HFFc6 (cell line): ENCODE data around the gene TTC39A. TPM values are rescaled to one million over a fixed set of nuclear protein-coding genes. Genes with fewer than 3 reads are reported as not detected.

Source experiments
- DNase-seq: peaks from one replicate; pipeline ENCODE4 v3.0.0-alpha.2; 2018
- H3K27ac Mint-ChIP-seq: 2 replicates; pipeline ENCODE4 v1.8.0; 2020; ENCODE audit warnings: mild to moderate bottlenecking, mixed read lengths
- H3K27me3 Mint-ChIP-seq: 2 replicates; pipeline ENCODE4 v1.8.0; 2021; ENCODE audit warnings: mild to moderate bottlenecking, moderate library complexity, mixed read lengths; ENCODE audit not compliant: insufficient read depth
- H3K36me3 Mint-ChIP-seq: 2 replicates; pipeline ENCODE4 v1.8.0; 2021; ENCODE audit warnings: low read depth, mixed read lengths
- H3K4me1 Mint-ChIP-seq: 2 replicates; pipeline ENCODE4 v1.8.0; 2020; ENCODE audit warnings: low read depth, mixed read lengths
- H3K4me3 Mint-ChIP-seq: 2 replicates; pipeline ENCODE4 v1.8.0; 2020; ENCODE audit warnings: mild to moderate bottlenecking, moderate library complexity, mixed read lengths
- H3K9me3 Mint-ChIP-seq: 2 replicates; pipeline ENCODE4 v1.8.0; 2020; ENCODE audit warnings: mild to moderate bottlenecking, mixed read lengths
- total RNA-seq, 6 experiments: library from RNA; stranded (reverse); fragmentation: NEBNext Ultra II Directional; extraction: Animal tissue kit (Norgen Biotek cat#: 25700); gene quantifications; 2 replicates in 1 of 6; 3 replicates in 5 of 6; pipeline ENCODE4 v1.2.3, GENCODE V29; 2021
- TF ChIP-seq, protein P1 (sequence below): fragments of 200-600 bp; sonication (generic); IDR thresholded peaks from 2 replicates; pipeline ENCODE4 v1.5.0; 2021; ENCODE audit warnings: antibody characterized with exemption, mild to moderate bottlenecking

TTC39A gene
- total RNA-seq, 6 experiments from 2014 or later: 0.10 to 0.52 (median 0.17) TPM; not detected in 2

GRCh38 chr1:51365774-51366173, 35.4 kb upstream of the TTC39A start:
- Mint-ChIP-seq H3K27ac (no peak overlapping the region), H3K27me3 (no peaks in the 10 kb centered on the region), H3K4me3 (no peak overlapping the region), H3K4me1 (no peaks in the 10 kb centered on the region), H3K9me3 (no peaks in the 10 kb centered on the region), H3K36me3 (peaks cover 13% of the 10 kb centered on the region)
- TF ChIP-seq, protein P1, sequence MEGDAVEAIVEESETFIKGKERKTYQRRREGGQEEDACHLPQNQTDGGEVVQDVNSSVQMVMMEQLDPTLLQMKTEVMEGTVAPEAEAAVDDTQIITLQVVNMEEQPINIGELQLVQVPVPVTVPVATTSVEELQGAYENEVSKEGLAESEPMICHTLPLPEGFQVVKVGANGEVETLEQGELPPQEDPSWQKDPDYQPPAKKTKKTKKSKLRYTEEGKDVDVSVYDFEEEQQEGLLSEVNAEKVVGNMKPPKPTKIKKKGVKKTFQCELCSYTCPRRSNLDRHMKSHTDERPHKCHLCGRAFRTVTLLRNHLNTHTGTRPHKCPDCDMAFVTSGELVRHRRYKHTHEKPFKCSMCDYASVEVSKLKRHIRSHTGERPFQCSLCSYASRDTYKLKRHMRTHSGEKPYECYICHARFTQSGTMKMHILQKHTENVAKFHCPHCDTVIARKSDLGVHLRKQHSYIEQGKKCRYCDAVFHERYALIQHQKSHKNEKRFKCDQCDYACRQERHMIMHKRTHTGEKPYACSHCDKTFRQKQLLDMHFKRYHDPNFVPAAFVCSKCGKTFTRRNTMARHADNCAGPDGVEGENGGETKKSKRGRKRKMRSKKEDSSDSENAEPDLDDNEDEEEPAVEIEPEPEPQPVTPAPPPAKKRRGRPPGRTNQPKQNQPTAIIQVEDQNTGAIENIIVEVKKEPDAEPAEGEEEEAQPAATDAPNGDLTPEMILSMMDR: no peak
- DNase-seq: no peak

GRCh38 chr1:51359879-51360278, 29.5 kb upstream of the TTC39A start:
- Mint-ChIP-seq H3K36me3 (peaks cover 5% of the 10 kb centered on the region), H3K27me3 (no peaks in the 10 kb centered on the region), H3K4me3 (no peak overlapping the region), H3K27ac (no peak overlapping the region), H3K9me3 (no peaks in the 10 kb centered on the region), H3K4me1 (no peaks in the 10 kb centered on the region)
- TF ChIP-seq, protein P1: no peak
- no peak for DNase-seq

DNA sequence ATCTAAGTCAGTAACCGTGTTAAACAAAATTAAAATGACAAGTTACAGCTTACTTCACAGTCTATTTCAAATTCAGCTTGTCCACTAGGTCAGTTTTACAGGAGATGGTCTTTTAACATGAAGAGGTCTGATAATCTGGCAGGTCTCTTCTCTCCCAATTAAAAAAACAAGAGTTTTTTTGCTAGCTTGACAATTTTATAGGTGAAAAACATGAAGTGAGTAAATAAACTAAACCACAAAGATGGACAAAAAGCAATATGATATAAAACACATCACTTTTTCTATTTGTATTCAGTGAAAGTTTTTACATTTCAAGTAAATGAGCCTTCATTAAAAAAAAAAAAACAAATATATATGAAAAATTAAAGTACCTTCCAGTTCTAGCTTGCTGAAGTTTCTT, 25.0 kb upstream of the TTC39A start:
- H3K9me3 Mint-ChIP-seq: no peaks in the 10 kb centered on the region
- no peaks in the 10 kb centered on the region for H3K36me3 Mint-ChIP-seq
- H3K4me3 Mint-ChIP-seq: no peak overlapping the region
- no peak for DNase-seq
- no peak overlapping the region for H3K27ac Mint-ChIP-seq
- no peaks in the 10 kb centered on the region for H3K4me1 Mint-ChIP-seq
- H3K27me3 Mint-ChIP-seq: no peaks in the 10 kb centered on the region; the same call in 1 of the 2 replicates
- TF ChIP-seq, protein P1: no peak

DNA sequence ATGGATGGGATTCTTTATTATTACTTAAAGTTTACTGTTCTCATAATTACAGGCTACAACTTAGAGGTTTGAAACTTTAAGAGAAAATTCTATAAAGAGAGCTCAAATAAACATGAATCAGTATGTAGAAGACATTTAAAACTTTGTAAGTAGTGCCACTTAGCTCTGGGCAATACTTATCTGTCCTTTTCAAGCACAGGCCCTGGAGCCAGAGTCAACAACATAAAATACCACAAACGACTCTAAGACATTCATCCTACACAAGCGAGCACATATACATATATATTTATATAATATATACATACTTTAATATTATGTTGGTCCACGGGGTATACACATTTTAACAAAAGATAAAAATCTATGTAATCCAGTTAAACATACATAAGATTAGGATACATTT, 24.1 kb upstream of the TTC39A start:
- Mint-ChIP-seq H3K4me1 (no peaks in the 10 kb centered on the region), H3K27me3 (no peaks in the 10 kb centered on the region; the same call in 1 of the 2 replicates), H3K27ac (no peak overlapping the region), H3K4me3 (no peak overlapping the region), H3K36me3 (no peaks in the 10 kb centered on the region), H3K9me3 (no peaks in the 10 kb centered on the region)
- no peak for DNase-seq
- TF ChIP-seq, protein P1: no peak

GRCh38 chr1:51351907-51352306, 21.5 kb upstream of the TTC39A start:
- no peaks in the 10 kb centered on the region for H3K9me3 Mint-ChIP-seq
- TF ChIP-seq, protein P1: no peak
- H3K36me3 Mint-ChIP-seq: no peaks in the 10 kb centered on the region
- DNase-seq: no peak
- H3K27ac Mint-ChIP-seq: 0 out of 2 replicates have a peak overlapping the region, but pooled peaks have one; percentile 0
- H3K4me1 Mint-ChIP-seq: no peaks in the 10 kb centered on the region
- no peaks in the 10 kb centered on the region; the same call in 1 of the 2 replicates for H3K27me3 Mint-ChIP-seq
- H3K4me3 Mint-ChIP-seq: no peak overlapping the region

DNA sequence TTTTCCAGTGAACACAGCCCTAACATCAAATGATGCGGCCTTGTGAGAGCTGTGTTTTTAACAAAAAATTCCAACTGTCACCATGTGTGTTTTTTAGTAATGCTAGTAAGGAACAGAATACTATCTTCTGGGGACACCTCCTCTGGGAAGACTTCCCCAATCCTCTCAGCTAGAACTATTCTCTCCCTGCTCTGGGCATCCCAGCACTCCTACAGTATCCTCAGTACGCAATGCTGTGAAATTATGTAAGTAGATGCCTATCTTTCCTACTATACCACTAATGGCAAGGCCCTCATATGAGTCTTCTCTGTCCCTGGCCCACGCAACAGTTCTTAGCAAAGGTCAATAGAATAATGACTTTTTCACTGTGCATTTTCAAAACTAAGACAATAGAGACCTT, 19.5 kb upstream of the TTC39A start:
- no peaks in the 10 kb centered on the region for H3K36me3 Mint-ChIP-seq
- TF ChIP-seq, protein P1: no peak
- no peaks in the 10 kb centered on the region for H3K4me1 Mint-ChIP-seq
- no peak overlapping the region for H3K4me3 Mint-ChIP-seq
- H3K27me3 Mint-ChIP-seq: peaks cover 10% of the 10 kb centered on the region
- no peak for DNase-seq
- no peak overlapping the region for H3K27ac Mint-ChIP-seq
- no peaks in the 10 kb centered on the region for H3K9me3 Mint-ChIP-seq
